ENCODE results near the gene MIB1. TPM values are rescaled to one million over a fixed set of nuclear protein-coding genes. Genes with fewer than 3 reads are reported as not detected.

The MIB1 gene
- total and polyA plus RNA-seq, 2 experiments from 2014 or later, result 10.8 to 56.7 TPM

- Mint-ChIP-seq H3K36me3 (ENCODE audit: low read depth) (no peaks in the 10 kb centered on the region), H3K9me3 (peaks cover 2% of the 10 kb centered on the region; the same call in 1 of the 3 replicates), H3K4me1 (peaks cover 18% of the 10 kb centered on the region), H3K4me3 (no peak overlapping the region), H3K27me3 (ENCODE audit: insufficient read depth, low read depth, poor library complexity) (peaks cover 15% of the 10 kb centered on the region), H3K27ac (no peak overlapping the region)
- TF ChIP-seq JUNB (IDR thresholded peaks at IDR 0.05; ENCODE audit: unreplicated experiment) (no peak), STAT1 (IDR thresholded peaks at IDR 0.05; ENCODE audit: unreplicated experiment) (no peak), REST (IDR thresholded peaks at IDR 0.05; ENCODE audit: unreplicated experiment) (no peak), ETS1 (IDR thresholded peaks at IDR 0.05) (no peak), EZH2 (IDR thresholded peaks at IDR 0.05; ENCODE audit: low read depth, unreplicated experiment) (no peak), NANOG (IDR thresholded peaks at IDR 0.05; ENCODE audit: borderline replicate concordance) (no peak), CREB1 (CRISPR knock-in tag; IDR thresholded peaks at IDR 0.05; ENCODE audit: low read depth) (no peak), ZNF114 (CRISPR knock-in tag; IDR thresholded peaks at IDR 0.05) (no peak), EZH2phosphoT487 (IDR thresholded peaks at IDR 0.05; ENCODE audit: unreplicated experiment) (no peak), POLR2AphosphoS5 (IDR thresholded peaks at IDR 0.05; ENCODE audit: low read depth) (no peak), ZNF331 (CRISPR knock-in tag; IDR thresholded peaks at IDR 0.05; ENCODE audit: low read depth) (no peak)
- TF ChIP-seq, protein P1, sequence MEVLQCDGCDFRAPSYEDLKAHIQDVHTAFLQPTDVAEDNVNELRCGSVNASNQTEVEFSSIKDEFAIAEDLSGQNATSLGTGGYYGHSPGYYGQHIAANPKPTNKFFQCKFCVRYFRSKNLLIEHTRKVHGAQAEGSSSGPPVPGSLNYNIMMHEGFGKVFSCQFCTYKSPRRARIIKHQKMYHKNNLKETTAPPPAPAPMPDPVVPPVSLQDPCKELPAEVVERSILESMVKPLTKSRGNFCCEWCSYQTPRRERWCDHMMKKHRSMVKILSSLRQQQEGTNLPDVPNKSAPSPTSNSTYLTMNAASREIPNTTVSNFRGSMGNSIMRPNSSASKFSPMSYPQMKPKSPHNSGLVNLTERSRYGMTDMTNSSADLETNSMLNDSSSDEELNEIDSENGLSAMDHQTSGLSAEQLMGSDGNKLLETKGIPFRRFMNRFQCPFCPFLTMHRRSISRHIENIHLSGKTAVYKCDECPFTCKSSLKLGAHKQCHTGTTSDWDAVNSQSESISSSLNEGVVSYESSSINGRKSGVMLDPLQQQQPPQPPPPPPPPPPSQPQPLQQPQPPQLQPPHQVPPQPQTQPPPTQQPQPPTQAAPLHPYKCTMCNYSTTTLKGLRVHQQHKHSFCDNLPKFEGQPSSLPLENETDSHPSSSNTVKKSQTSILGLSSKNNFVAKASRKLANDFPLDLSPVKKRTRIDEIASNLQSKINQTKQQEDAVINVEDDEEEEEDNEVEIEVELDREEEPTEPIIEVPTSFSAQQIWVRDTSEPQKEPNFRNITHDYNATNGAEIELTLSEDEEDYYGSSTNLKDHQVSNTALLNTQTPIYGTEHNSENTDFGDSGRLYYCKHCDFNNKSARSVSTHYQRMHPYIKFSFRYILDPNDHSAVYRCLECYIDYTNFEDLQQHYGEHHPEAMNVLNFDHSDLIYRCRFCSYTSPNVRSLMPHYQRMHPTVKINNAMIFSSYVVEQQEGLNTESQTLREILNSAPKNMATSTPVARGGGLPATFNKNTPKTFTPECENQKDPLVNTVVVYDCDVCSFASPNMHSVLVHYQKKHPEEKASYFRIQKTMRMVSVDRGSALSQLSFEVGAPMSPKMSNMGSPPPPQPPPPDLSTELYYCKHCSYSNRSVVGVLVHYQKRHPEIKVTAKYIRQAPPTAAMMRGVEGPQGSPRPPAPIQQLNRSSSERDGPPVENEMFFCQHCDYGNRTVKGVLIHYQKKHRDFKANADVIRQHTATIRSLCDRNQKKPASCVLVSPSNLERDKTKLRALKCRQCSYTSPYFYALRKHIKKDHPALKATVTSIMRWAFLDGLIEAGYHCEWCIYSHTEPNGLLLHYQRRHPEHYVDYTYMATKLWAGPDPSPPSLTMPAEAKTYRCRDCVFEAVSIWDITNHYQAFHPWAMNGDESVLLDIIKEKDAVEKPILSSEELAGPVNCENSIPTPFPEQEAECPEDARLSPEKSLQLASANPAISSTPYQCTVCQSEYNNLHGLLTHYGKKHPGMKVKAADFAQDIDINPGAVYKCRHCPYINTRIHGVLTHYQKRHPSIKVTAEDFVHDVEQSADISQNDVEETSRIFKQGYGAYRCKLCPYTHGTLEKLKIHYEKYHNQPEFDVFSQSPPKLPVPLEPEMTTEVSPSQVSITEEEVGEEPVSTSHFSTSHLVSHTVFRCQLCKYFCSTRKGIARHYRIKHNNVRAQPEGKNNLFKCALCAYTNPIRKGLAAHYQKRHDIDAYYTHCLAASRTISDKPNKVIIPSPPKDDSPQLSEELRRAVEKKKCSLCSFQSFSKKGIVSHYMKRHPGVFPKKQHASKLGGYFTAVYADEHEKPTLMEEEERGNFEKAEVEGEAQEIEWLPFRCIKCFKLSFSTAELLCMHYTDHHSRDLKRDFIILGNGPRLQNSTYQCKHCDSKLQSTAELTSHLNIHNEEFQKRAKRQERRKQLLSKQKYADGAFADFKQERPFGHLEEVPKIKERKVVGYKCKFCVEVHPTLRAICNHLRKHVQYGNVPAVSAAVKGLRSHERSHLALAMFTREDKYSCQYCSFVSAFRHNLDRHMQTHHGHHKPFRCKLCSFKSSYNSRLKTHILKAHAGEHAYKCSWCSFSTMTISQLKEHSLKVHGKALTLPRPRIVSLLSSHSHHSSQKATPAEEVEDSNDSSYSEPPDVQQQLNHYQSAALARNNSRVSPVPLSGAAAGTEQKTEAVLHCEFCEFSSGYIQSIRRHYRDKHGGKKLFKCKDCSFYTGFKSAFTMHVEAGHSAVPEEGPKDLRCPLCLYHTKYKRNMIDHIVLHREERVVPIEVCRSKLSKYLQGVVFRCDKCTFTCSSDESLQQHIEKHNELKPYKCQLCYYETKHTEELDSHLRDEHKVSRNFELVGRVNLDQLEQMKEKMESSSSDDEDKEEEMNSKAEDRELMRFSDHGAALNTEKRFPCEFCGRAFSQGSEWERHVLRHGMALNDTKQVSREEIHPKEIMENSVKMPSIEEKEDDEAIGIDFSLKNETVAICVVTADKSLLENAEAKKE (CRISPR knock-in tag; IDR thresholded peaks at IDR 0.05), result no peak
- TF ChIP-seq, protein P2, sequence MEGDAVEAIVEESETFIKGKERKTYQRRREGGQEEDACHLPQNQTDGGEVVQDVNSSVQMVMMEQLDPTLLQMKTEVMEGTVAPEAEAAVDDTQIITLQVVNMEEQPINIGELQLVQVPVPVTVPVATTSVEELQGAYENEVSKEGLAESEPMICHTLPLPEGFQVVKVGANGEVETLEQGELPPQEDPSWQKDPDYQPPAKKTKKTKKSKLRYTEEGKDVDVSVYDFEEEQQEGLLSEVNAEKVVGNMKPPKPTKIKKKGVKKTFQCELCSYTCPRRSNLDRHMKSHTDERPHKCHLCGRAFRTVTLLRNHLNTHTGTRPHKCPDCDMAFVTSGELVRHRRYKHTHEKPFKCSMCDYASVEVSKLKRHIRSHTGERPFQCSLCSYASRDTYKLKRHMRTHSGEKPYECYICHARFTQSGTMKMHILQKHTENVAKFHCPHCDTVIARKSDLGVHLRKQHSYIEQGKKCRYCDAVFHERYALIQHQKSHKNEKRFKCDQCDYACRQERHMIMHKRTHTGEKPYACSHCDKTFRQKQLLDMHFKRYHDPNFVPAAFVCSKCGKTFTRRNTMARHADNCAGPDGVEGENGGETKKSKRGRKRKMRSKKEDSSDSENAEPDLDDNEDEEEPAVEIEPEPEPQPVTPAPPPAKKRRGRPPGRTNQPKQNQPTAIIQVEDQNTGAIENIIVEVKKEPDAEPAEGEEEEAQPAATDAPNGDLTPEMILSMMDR (conservative IDR thresholded peaks at IDR 0.05; ENCODE audit: low read depth in 2 of 2), result no peak
- H3K27me3 ChIP-seq (ENCODE audit: insufficient read depth), result peaks cover 17% of the 10 kb centered on the region
- DNase-seq (ENCODE audit: low spot score) (no peak), ATAC-seq (no peak)
- no peak overlapping the region for H3K4me3 ChIP-seq
- H4K20me1 ChIP-seq (replicated peaks; ENCODE audit: insufficient read depth), result no peaks in the 10 kb centered on the region; the same call in 1 of the 2 replicates
- H3K4me2 ChIP-seq, result no peak overlapping the region
- H3K4me1 ChIP-seq (ENCODE audit: insufficient read depth), result 0 out of 2 replicates have a peak, but pooled peaks cover 5% of the 10 kb centered on the region
- no peak overlapping the region for H3K27ac ChIP-seq (ENCODE audit: low read depth)
- H2AFZ ChIP-seq, result no peak overlapping the region
- no peaks in the 10 kb centered on the region for H3F3A ChIP-seq (replicated peaks; ENCODE audit: low read depth)
- H3K79me2 ChIP-seq (replicated peaks; ENCODE audit: insufficient read depth), result no peaks in the 10 kb centered on the region
- no peaks in the 10 kb centered on the region for H3K36me3 ChIP-seq (ENCODE audit: insufficient read depth)
- no peaks in the 10 kb centered on the region for H3K9me2 ChIP-seq (ENCODE audit: insufficient read depth)
Measured at GRCh38 chr18:21915546-21915945, 175.0 kb downstream of the MIB1 start.

Measured in GM23338 (cell line).